Upper lobe of left lung (tissue), 4 donors: ENCODE data around the gene DSCAM.

Experiments
- POLR2A ChIP-seq, 4 donors: fragments of 450-650 bp; IDR thresholded peaks; one replicate each; pipeline ENCODE4 v1.5.1; 2016 to 2017; ENCODE audit warnings: antibody characterized with exemption in 4 of 4, mild to moderate bottlenecking in 2 of 4
- TF ChIP-seq, protein P1 (sequence below), 6 experiments: fragments of 450-650 bp in 4 of 6; fragments of 200-600 bp in 2 of 6; sonication (generic) in 2 of 6; IDR thresholded peaks; one replicate each; pipeline ENCODE4 v1.5.1; 2016 to 2019; ENCODE audit warnings: antibody characterized with exemption in 6 of 6

DNA sequence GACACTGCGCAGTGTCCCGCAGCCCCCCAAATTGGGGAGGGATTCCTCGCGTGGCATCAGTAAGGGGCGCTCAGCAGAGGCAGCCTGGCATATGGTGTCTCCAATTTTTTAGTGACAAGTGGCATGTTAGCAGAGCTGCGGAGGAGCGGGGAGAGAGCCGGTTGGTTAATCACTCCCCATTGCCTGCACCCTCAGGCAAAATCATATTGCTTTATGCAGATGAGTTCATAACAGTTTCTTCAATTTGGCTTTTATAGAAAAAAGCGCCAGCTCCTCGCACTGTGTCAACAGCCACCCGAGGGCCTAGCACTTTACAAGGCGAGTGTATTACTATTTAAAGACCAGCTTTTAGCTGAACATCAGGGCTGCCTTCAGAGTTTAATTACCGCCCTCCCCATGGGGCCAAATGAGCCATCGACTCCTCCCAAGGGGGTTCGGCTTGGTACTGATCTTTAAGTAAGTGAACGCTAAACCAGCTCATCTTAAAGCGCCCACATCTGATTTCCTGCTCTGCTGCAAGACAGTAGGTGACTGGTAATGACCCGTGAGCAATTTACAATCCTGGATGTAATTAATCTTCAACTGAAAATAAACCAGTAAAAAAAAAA, 298.9 kb downstream of the DSCAM start:
- TF ChIP-seq, protein P1, sequence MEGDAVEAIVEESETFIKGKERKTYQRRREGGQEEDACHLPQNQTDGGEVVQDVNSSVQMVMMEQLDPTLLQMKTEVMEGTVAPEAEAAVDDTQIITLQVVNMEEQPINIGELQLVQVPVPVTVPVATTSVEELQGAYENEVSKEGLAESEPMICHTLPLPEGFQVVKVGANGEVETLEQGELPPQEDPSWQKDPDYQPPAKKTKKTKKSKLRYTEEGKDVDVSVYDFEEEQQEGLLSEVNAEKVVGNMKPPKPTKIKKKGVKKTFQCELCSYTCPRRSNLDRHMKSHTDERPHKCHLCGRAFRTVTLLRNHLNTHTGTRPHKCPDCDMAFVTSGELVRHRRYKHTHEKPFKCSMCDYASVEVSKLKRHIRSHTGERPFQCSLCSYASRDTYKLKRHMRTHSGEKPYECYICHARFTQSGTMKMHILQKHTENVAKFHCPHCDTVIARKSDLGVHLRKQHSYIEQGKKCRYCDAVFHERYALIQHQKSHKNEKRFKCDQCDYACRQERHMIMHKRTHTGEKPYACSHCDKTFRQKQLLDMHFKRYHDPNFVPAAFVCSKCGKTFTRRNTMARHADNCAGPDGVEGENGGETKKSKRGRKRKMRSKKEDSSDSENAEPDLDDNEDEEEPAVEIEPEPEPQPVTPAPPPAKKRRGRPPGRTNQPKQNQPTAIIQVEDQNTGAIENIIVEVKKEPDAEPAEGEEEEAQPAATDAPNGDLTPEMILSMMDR (IDR thresholded peaks at IDR 0.05) = no peak
- TF ChIP-seq POLR2A (IDR thresholded peaks at IDR 0.05) = no peak
